D341Med (cell line): ENCODE results near the gene MED14.

Experiments
- DNase-seq: peaks from one replicate; pipeline ENCODE4 v3.0.0; 2012; ENCODE audit warnings: low spot score

MED14 gene

GRCh38 chrX:40729598-40730584 lies 5.5 kb downstream of the MED14 start:
- no peak for DNase-seq

- no peak for DNase-seq
Observed at GRCh38 chrX:40727581-40728252, 7.6 kb downstream of the MED14 start.

GRCh38 chrX:40727093-40727492 lies 8.2 kb downstream of the MED14 start:
- DNase-seq, result no peak

GRCh38 chrX:40722930-40723329 lies 12.4 kb downstream of the MED14 start:
- DNase-seq, result no peak

- no peak for DNase-seq
Observed at GRCh38 chrX:40721489-40722106, 13.7 kb downstream of the MED14 start.

GRCh38 chrX:40720792-40721191 lies 14.6 kb downstream of the MED14 start:
- DNase-seq, result no peak

- DNase-seq, result no peak
Observed at GRCh38 chrX:40720339-40720738, 15.0 kb downstream of the MED14 start.

- no peak for DNase-seq
Observed at GRCh38 chrX:40719731-40720130, 15.6 kb downstream of the MED14 start.

GRCh38 chrX:40719218-40719617 lies 16.1 kb downstream of the MED14 start:
- DNase-seq, result no peak

GRCh38 chrX:40709395-40709794 lies 25.9 kb downstream of the MED14 start:
- DNase-seq, result no peak

- no peak for DNase-seq
Observed at GRCh38 chrX:40705658-40706312, 29.6 kb downstream of the MED14 start.

GRCh38 chrX:40700640-40701342 lies 34.6 kb downstream of the MED14 start:
- no peak for DNase-seq

GRCh38 chrX:40698851-40699250 lies 36.5 kb downstream of the MED14 start:
- DNase-seq, result no peak

GRCh38 chrX:40694802-40695201 lies 40.5 kb downstream of the MED14 start:
- DNase-seq, result no peak

GRCh38 chrX:40688929-40689328 lies 46.4 kb downstream of the MED14 start:
- no peak for DNase-seq

GRCh38 chrX:40687169-40687568 lies 48.2 kb downstream of the MED14 start:
- DNase-seq, result no peak

- DNase-seq, result no peak
Observed at GRCh38 chrX:40685362-40685918, 49.9 kb downstream of the MED14 start.

- no peak for DNase-seq
Observed at GRCh38 chrX:40684092-40684491, 51.2 kb downstream of the MED14 start.

GRCh38 chrX:40683245-40683644 lies 52.1 kb downstream of the MED14 start:
- DNase-seq, result no peak

- no peak for DNase-seq
Observed at GRCh38 chrX:40671126-40671525, 64.2 kb downstream of the MED14 start.

- DNase-seq, result no peak
Observed at GRCh38 chrX:40663880-40664630, 71.3 kb downstream of the MED14 start.
